HFF-Myc (cell line): ENCODE measurements around the gene PAGR1.

Source experiments
- DNase-seq: peaks from one replicate; pipeline ENCODE4 v3.0.0-alpha.2; 2011; ENCODE audit warnings: low read depth; ENCODE audit errors: extremely low read depth
- H3K4me3 ChIP-seq: replicated peaks from 2 replicates; pipeline ENCODE4 v1.5.1; 2011; ENCODE audit warnings: low read depth, mild to moderate bottlenecking, control low read depth, low read length
- TF ChIP-seq, protein P1 (sequence below): IDR thresholded peaks from 2 replicates; pipeline ENCODE4 v1.5.1; 2012; ENCODE audit warnings: mild to moderate bottlenecking, low read depth, low read length, control low read depth; ENCODE audit errors: missing control alignments

Gene PAGR1

DNA sequence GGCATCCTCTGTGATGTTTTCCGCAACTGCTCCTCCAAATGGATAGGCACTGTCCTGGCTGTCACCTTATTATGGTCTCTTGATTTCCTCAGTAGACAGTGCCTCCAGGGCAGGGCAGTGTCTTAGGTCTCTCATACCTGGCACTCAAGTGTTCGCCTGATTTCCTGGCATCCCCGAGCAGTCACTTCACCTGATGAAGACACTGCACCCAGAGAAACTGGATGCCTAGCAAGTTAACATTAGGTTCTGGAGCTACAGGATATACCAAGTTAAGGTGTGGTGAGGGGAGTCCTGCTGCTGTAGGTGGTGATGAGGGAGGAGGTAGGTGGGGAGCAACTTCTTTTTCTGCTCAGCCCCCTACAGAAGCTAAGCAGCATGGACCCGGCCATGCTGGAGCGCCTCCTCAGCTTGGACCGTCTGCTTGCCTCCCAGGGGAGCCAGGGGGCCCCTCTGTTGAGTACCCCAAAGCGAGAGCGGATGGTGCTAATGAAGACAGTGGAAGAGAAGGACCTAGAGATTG, 13.5 kb upstream of the PAGR1 start:
- TF ChIP-seq, protein P1, sequence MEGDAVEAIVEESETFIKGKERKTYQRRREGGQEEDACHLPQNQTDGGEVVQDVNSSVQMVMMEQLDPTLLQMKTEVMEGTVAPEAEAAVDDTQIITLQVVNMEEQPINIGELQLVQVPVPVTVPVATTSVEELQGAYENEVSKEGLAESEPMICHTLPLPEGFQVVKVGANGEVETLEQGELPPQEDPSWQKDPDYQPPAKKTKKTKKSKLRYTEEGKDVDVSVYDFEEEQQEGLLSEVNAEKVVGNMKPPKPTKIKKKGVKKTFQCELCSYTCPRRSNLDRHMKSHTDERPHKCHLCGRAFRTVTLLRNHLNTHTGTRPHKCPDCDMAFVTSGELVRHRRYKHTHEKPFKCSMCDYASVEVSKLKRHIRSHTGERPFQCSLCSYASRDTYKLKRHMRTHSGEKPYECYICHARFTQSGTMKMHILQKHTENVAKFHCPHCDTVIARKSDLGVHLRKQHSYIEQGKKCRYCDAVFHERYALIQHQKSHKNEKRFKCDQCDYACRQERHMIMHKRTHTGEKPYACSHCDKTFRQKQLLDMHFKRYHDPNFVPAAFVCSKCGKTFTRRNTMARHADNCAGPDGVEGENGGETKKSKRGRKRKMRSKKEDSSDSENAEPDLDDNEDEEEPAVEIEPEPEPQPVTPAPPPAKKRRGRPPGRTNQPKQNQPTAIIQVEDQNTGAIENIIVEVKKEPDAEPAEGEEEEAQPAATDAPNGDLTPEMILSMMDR: no peak
- no peak overlapping the region for H3K4me3 ChIP-seq
- DNase-seq: no peak

DNA sequence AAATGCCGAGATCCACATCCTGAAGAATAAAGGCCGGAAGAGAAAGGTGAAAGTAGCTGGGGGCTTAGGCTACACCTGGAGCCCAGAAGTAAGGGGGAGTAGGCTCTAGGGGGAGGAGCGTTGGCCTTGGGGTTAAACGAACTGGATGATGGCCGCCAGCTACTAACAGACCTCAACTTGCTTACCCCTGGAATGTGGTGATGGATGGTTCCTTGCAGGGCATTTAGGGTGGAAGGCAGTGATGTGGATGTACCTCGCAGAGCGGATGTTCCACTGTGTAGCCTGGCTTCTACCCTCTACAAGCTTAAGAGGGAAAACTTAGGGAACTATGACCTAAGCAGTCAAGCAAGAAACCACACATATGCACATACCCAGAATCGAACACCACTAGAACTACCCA, 11.9 kb upstream of the PAGR1 start:
- TF ChIP-seq, protein P1: no peak
- no peak for DNase-seq
- no peak overlapping the region; the same call in 1 of the 2 replicates for H3K4me3 ChIP-seq

DNA sequence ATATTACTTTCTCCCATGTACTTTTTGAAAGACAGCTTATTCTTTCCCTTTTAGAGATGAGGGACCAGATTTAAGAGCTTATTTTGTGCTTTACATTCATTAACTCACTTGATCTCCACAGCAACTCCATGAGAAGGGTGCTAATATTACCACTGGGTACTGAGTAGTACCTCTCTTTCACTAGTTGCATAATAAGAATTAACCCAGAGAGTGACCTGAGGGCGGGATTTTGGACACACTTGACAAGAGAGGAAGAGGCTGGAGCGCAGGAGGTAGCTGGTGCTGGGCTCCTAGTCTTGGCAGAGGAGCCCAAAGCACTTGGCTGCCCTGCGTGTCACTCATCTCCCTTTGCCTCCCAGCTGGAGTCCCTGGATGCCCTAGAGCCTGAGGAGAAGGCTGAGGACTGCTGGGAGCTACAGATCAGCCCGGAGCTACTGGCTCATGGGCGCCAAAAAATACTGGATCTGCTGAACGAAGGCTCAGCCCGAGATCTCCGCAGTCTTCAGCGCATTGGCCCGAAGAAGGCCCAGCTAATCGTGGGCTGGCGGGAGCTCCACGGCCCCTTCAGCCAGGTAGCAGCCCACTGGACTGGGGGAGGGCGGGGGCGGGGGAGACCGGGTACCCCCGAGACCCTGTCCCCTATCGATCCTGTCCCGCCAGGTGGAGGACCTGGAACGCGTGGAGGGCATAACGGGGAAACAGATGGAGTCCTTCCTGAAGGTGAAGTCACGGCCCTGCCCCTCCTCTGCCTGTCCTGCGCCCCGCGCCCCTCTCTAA, 11.3 kb upstream of the PAGR1 start:
- TF ChIP-seq, protein P1: no peak
- DNase-seq: no peak
- peak overlapping the region; percentile 65 for H3K4me3 ChIP-seq

GRCh38 chr16:29805232-29806098, 10.5 kb upstream of the PAGR1 start:
- no peak for DNase-seq
- peak overlapping the region; percentile 65 for H3K4me3 ChIP-seq
- TF ChIP-seq, protein P1: no peak

GRCh38 chr16:29806099-29806579, 9.8 kb upstream of the PAGR1 start, which contains the start of gene MAZ:
Gene MAZ (plus strand): TSS chr16:29806529. CDS start chr16:29806702, 173 bp downstream.
- TF ChIP-seq, protein P1: no peak
- H3K4me3 ChIP-seq: peak within 1 kb of the TSS; percentile 74
- no peak for DNase-seq

DNA sequence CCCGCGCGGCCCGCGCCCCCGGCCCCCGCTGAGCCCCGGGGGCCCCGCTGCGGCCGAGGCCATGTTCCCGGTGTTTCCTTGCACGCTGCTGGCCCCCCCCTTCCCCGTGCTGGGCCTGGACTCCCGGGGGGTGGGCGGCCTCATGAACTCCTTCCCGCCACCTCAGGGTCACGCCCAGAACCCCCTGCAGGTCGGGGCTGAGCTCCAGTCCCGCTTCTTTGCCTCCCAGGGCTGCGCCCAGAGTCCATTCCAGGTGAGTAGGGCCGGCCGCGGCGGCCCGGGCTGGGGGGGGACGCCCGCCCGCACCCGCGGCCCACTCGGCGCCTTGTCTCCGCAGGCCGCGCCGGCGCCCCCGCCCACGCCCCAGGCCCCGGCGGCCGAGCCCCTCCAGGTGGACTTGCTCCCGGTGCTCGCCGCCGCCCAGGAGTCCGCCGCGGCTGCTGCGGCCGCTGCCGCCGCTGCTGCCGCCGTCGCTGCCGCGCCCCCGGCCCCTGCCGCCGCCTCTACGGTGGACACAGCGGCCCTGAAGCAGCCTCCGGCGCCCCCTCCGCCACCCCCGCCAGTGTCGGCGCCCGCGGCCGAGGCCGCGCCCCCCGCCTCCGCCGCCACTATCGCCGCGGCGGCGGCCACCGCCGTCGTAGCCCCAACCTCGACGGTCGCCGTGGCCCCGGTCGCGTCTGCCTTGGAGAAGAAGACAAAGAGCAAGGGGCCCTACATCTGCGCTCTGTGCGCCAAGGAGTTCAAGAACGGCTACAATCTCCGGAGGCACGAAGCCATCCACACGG, 9.1 kb upstream of the PAGR1 start:
- no peak for DNase-seq
- H3K4me3 ChIP-seq: peak overlapping the region; percentile 74
- TF ChIP-seq, protein P1: no peak
